Spleen (tissue), 11 donors: ENCODE measurements around the gene WDR35. TPM values are rescaled to one million over a fixed set of nuclear protein-coding genes. Genes with fewer than 3 reads are reported as not detected.

Experiments used
- DNase-seq: peaks from one replicate; pipeline ENCODE4 v3.0.0-alpha.2; 2020
- H3K27ac ChIP-seq, 8 donors: fragments of 200-600 bp; sonication (generic) in 7 of 8; 1 replicate in 4 of 8; 2 replicates in 4 of 8; pipeline versions ENCODE4 v1.5.0 to v1.8.0; 2016 to 2021; ENCODE audit warnings: inconsistent platforms in 4 of 8, mild to moderate bottlenecking in 4 of 8, moderate library complexity in 1 of 8
- H3K27me3 ChIP-seq, 7 donors: fragments of 200-600 bp; sonication (generic) in 6 of 7; replicated peaks in 1 of 7; 1 replicate in 4 of 7; 2 replicates in 3 of 7; pipeline versions ENCODE4 v1.5.0 to v1.8.0; 2016 to 2021; ENCODE audit warnings: inconsistent platforms in 3 of 7, mild to moderate bottlenecking in 1 of 7
- H3K36me3 ChIP-seq, 6 donors: fragments of 200-600 bp; sonication (generic) in 5 of 6; 1 replicate in 4 of 6; 2 replicates in 2 of 6; pipeline versions ENCODE4 v1.5.0 to v1.8.0; 2016 to 2021; ENCODE audit warnings: inconsistent platforms in 2 of 6
- H3K4me1 ChIP-seq, 6 donors: fragments of 200-600 bp; sonication (generic) in 5 of 6; 1 replicate in 3 of 6; 2 replicates in 3 of 6; pipeline versions ENCODE4 v1.5.0 to v1.8.0; 2016 to 2021; ENCODE audit warnings: inconsistent platforms in 3 of 6
- H3K4me3 ChIP-seq, 8 donors: fragments of 200-600 bp; sonication (generic) in 7 of 8; 1 replicate in 4 of 8; 2 replicates in 4 of 8; pipeline versions ENCODE4 v1.5.0 to v1.8.0; 2016 to 2021; ENCODE audit warnings: inconsistent platforms in 4 of 8, mild to moderate bottlenecking in 4 of 8, moderate library complexity in 2 of 8
- H3K9me3 ChIP-seq, 8 donors: fragments of 200-600 bp; sonication (generic) in 7 of 8; 1 replicate in 4 of 8; 2 replicates in 4 of 8; pipeline versions ENCODE4 v1.5.0 to v1.8.0; 2016 to 2021; ENCODE audit warnings: inconsistent platforms in 4 of 8
- POLR2A ChIP-seq, 3 donors: fragments of 450-650 bp; IDR thresholded peaks; one replicate each; pipeline ENCODE4 v1.5.1; 2017; ENCODE audit warnings: antibody characterized with exemption in 3 of 3, mild to moderate bottlenecking in 1 of 3
- POLR2AphosphoS5 ChIP-seq, 3 donors: sonication (generic); formaldehyde crosslinking; IDR thresholded peaks; one replicate each; pipeline ENCODE4 v1.5.1; 2017; ENCODE audit warnings: antibody characterized with exemption in 3 of 3
- WGBS, 5 donors: extraction: QIAGEN DNeasy Blood & Tissue Kit in 3 of 5; methylation state at CpG; one replicate each; pipeline versions ENCODE4 v1.1.5 to v1.1.7; 2013 to 2018; 5-methylcytosine and 5-hydroxymethylcytosine counted together
- intact Hi-C: fragments of 100-400 bp; cut with DNase I; formaldehyde crosslinking; loops from one replicate; pipeline ENCODE4 v1.15.0; 2023; ENCODE audit warnings: low total_unique reads
- polyA plus RNA-seq, 3 donors: library from polyadenylated mRNA; stranded (reverse); fragments of 200-250 nt; gene quantifications; one replicate each; pipeline ENCODE4 v1.2.1, GENCODE V29; 2013
- total RNA-seq, 7 donors: library from RNA; depleted of rRNA in 3 of 7; stranded (reverse); fragments of >200 nt in 3 of 7; fragmentation: NEBNext Ultra II Directional in 4 of 7; extraction: Animal tissue kit (Norgen Biotek cat#: 25700) in 4 of 7; gene quantifications; one replicate each; pipeline versions ENCODE4 v1.1.0 to v1.2.1, GENCODE V29; 2016 to 2021
- TF ChIP-seq, protein P1 (sequence below), 11 experiments: fragments of 200-600 bp in 7 of 11; fragments of 450-650 bp in 4 of 11; sonication (generic) in 4 of 11; IDR thresholded peaks in 8 of 11; conservative IDR thresholded peaks in 3 of 11; 1 replicate in 7 of 11; 2 replicates in 4 of 11; pipeline versions ENCODE4 v1.4.0 to v1.8.0; 2016 to 2021; ENCODE audit warnings: antibody characterized with exemption in 11 of 11, inconsistent platforms in 4 of 11, mild to moderate bottlenecking in 1 of 11
- donor health status: healthy with polysubstance abuse.
- donor health status: DM: no; HTN: no; CAD: no; lungs with moderate emphysema.
- donor health status: DM: no; HTN: no; CAD: no.
- donor health status: Bipolar disorder and iron deficiency.
- donor health status: healthy.
- donor health status: DM: no; HTN: no; CAD: no.
- donor health status: DM: yes; HTN: yes; CAD: no.

WDR35 gene
- total and polyA plus RNA-seq, 10 donors, result 1.7 to 5.3 (median 3.8) TPM

DNA sequence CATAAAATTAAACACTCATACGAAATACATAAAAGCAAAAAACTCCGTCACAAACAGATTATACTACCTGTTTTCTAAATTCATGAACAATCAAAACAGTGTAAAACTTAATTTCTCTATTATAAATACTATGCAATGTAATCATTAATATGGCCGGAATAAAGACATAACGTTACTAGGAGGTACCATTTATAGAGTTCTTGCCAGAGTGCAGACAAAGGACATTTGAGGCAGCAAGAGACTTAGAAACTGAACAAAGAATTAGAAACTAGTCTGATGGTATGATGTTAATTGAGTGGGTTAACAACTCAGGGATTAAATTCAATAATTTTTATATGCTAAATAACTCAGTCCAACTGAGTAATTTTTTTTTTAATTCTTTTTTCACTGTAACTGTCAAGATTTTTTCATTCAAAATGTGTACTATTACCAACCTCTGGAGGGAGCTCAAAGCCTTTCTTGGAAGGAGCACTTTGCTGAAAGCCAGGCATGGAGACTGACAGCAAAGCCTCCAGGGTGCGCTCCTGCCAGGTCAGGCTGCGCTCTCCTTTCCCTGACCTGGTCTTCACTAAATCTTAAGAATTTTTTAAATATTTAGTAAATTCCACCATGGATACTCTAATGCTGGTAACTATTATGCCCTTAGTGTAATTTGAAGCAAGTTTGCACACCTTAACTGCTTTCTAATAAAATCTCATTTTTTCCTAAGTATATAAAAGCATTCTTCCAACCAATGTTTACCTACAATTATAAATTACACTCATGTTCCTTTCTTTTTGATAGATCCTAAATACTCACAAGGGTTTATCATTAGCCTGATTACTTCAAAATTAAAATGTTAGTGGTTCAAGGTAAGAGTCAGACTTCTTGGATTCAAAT, 34.1 kb downstream of the WDR35 start:
- peak; percentile 67 for DNase-seq
- no peak overlapping the region for H3K4me3 ChIP-seq
- H3K9me3 ChIP-seq, result no peaks in the 10 kb centered on the region
- 61 to 69% (median 68%) methylated on average over 6 of the region's 6 CpGs for WGBS, 5 donors
- TF ChIP-seq POLR2AphosphoS5 (IDR thresholded peaks at IDR 0.05), result no peak
- TF ChIP-seq, protein P1, sequence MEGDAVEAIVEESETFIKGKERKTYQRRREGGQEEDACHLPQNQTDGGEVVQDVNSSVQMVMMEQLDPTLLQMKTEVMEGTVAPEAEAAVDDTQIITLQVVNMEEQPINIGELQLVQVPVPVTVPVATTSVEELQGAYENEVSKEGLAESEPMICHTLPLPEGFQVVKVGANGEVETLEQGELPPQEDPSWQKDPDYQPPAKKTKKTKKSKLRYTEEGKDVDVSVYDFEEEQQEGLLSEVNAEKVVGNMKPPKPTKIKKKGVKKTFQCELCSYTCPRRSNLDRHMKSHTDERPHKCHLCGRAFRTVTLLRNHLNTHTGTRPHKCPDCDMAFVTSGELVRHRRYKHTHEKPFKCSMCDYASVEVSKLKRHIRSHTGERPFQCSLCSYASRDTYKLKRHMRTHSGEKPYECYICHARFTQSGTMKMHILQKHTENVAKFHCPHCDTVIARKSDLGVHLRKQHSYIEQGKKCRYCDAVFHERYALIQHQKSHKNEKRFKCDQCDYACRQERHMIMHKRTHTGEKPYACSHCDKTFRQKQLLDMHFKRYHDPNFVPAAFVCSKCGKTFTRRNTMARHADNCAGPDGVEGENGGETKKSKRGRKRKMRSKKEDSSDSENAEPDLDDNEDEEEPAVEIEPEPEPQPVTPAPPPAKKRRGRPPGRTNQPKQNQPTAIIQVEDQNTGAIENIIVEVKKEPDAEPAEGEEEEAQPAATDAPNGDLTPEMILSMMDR (IDR thresholded peaks at IDR 0.05 in 8 of 11, conservative IDR thresholded peaks at IDR 0.05 in 3 of 11), result peak in 9 of 11 experiments; percentile 27 to 71 (median 59)
- no peak overlapping the region for H3K27ac ChIP-seq
- H3K4me1 ChIP-seq, result peaks cover 0 to 4% (median 0%) of the 10 kb centered on the region in 6 donors
- no peaks in the 10 kb centered on the region for H3K27me3 ChIP-seq
- intact Hi-C loops, result loop anchor here (5.0 kb wide), 1 partner anchor 142 kb away; no protein-coding TSS in a partner anchor
- peaks cover 0 to 9% (median 0%) of the 10 kb centered on the region in 6 donors for H3K36me3 ChIP-seq

DNA sequence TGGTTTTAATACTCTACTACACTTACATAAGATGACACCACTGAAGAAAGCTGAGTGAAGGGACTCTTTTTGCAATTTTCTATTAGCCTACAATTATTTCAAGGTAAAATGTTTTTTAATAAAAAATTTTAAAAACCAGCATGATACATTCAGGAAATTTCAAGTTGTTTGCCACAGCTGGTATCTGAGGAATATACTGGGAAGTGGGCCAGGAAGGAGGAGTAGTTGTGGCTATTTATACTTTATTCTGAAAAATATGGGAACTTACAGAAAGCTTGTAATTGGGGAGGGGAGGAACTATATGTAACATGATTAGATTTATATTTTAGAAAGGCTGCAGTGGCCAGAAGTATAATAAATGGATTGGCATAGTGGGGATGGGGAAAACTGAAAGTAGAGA, 40.8 kb downstream of the WDR35 start:
- no peak for DNase-seq
- intact Hi-C loops, result no loop called here
- Histone ChIP-seq H3K27ac (no peak overlapping the region), H3K27me3 (no peaks in the 10 kb centered on the region), H3K9me3 (no peaks in the 10 kb centered on the region), H3K4me1 (no peaks in the 10 kb centered on the region), H3K4me3 (no peak overlapping the region), H3K36me3 (peaks cover 0 to 18% (median 0%) of the 10 kb centered on the region in 6 donors)
- no peak for TF ChIP-seq POLR2AphosphoS5 (IDR thresholded peaks at IDR 0.05)
- TF ChIP-seq, protein P1 (IDR thresholded peaks at IDR 0.05 in 8 of 11, conservative IDR thresholded peaks at IDR 0.05 in 3 of 11), result no peak
- TF ChIP-seq POLR2A (IDR thresholded peaks at IDR 0.05), result no peak

DNA sequence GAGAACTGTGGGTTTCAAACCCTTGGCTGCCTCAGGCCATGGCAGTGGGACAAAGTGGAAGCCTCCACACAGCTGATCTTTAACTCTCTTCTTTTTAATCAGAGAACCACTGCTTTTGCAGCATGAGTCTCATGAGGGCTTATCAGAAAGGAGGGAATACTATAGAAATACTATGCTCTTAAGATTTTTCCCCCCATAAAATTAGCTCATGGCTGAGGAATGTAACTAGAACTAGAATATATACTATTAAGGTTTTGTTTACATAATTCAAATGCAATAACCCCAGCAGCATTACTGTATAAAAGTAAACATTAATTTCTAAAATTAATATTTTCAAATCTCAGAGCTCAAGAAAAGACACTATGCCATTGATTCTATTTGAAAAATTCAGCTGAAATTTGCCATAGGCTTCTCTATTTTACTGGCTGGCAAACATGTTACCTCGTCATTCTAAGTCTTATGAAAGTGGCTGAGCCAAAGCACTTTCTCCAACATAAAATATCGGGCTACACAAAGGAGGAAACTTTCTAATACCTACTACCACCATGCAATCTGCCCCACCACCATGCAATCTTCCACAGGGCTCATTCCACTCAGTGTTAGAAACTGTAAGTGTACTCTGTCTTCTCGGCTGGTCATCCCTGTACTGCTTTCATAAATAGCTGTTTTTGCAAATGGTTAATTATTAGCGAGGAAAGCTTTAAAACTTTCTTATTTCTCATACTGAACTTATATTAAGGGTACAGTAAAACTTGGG, 42.5 kb downstream of the WDR35 start:
- no peak for DNase-seq
- Histone ChIP-seq H3K36me3 (peaks cover 0 to 17% (median 0%) of the 10 kb centered on the region in 6 donors), H3K4me3 (no peak overlapping the region), H3K9me3 (no peaks in the 10 kb centered on the region), H3K27me3 (no peaks in the 10 kb centered on the region), H3K27ac (no peak overlapping the region), H3K4me1 (no peaks in the 10 kb centered on the region)
- 91 to 99% (median 95%) methylated on average over 4 of the region's 4 CpGs for whole genome bisulfite sequencing, 5 donors
- no peak for TF ChIP-seq POLR2A (IDR thresholded peaks at IDR 0.05)
- TF ChIP-seq, protein P1 (IDR thresholded peaks at IDR 0.05 in 8 of 11, conservative IDR thresholded peaks at IDR 0.05 in 3 of 11), result no peak
- TF ChIP-seq POLR2AphosphoS5 (IDR thresholded peaks at IDR 0.05), result no peak
- intact Hi-C loops, result no loop called here
